HEK293 (cell line): ENCODE results near the gene DCN.

ENCODE experiments used
- CTCF ChIA-PET: fragments of 350-600 bp; formaldehyde crosslinking; extraction: SDS; loops from one replicate; lab custom pipeline; 2021; ENCODE audit warnings: antibody characterized with exemption; lab: Yijun Ruan, JAX
- POLR2A ChIA-PET: fragments of 300-600 bp; formaldehyde crosslinking; extraction: SDS; loops from one replicate; lab custom pipeline; 2020; ENCODE audit warnings: antibody characterized with exemption, inconsistent platforms; lab: Yijun Ruan, JAX
- H3K27ac ChIP-seq: fragments of 200-500 bp; sonication (Bioruptor generic); 2 replicates; pipeline ENCODE4 v1.5.1; 2014; ENCODE audit warnings: low read depth, low read length, control low read depth, inconsistent platforms; ENCODE audit errors: extremely low read depth
- H3K36me3 ChIP-seq, 2 experiments: fragments of 200-500 bp in 1 of 2; sonication (Bioruptor generic) in 1 of 2; 1 replicate in 1 of 2; 2 replicates in 1 of 2; pipeline ENCODE4 v1.5.1; 2014 to 2017; ENCODE audit warnings: inconsistent platforms in 2 of 2, low read length in 2 of 2; ENCODE audit not compliant: control insufficient read depth in 2 of 2, insufficient read depth in 1 of 2
- H3K4me1 ChIP-seq: fragments of 200-500 bp; sonication (Bioruptor generic); 2 replicates; pipeline ENCODE4 v1.5.1; 2014; ENCODE audit warnings: mild to moderate bottlenecking, low read length, inconsistent platforms; ENCODE audit not compliant: control insufficient read depth, insufficient read depth
- H3K4me3 ChIP-seq: 2 replicates; pipeline ENCODE4 v1.5.1; 2011; ENCODE audit warnings: low read depth, mild to moderate bottlenecking, control low read depth, low read length, moderate library complexity
- H3K9me3 ChIP-seq: fragments of 200-500 bp; sonication (Bioruptor generic); 2 replicates; pipeline ENCODE4 v1.5.1; 2014; ENCODE audit warnings: low read depth, low read length, inconsistent platforms; ENCODE audit not compliant: control insufficient read depth, insufficient read depth
- HOXA7 ChIP-seq: sonication (generic); formaldehyde crosslinking; IDR thresholded peaks from 2 replicates; pipeline ENCODE4 v1.8.1; 2022; ENCODE audit warnings: missing genetic modification reagents, borderline replicate concordance
- SCRT1 ChIP-seq: fragments of 450-650 bp; formaldehyde crosslinking; IDR thresholded peaks from 2 replicates; pipeline ENCODE4 v1.5.1; 2016; ENCODE audit warnings: missing biosample characterization, missing genetic modification characterization, borderline replicate concordance
- ZEB2 ChIP-seq: fragments of 450-650 bp; formaldehyde crosslinking; IDR thresholded peaks from 2 replicates; pipeline ENCODE4 v1.5.1; 2016; ENCODE audit warnings: missing biosample characterization, missing genetic modification characterization
- ZNF148 ChIP-seq: fragments of 450-650 bp; formaldehyde crosslinking; IDR thresholded peaks from 2 replicates; pipeline ENCODE4 v1.5.0; 2017; ENCODE audit warnings: missing biosample characterization, missing genetic modification characterization, borderline replicate concordance
- ZNF18 ChIP-seq: fragments of 450-650 bp; formaldehyde crosslinking; IDR thresholded peaks from 2 replicates; pipeline ENCODE4 v1.5.1; 2016; ENCODE audit warnings: missing biosample characterization, missing genetic modification characterization
- ZNF202 ChIP-seq: fragments of 450-650 bp; formaldehyde crosslinking; IDR thresholded peaks from 2 replicates; pipeline ENCODE4 v1.5.1; 2016; ENCODE audit warnings: missing biosample characterization, missing genetic modification characterization, borderline replicate concordance
- ZNF423 ChIP-seq: fragments of 450-650 bp; formaldehyde crosslinking; IDR thresholded peaks from 2 replicates; pipeline ENCODE4 v1.5.1; 2016; ENCODE audit warnings: missing biosample characterization, missing genetic modification characterization
- ZNF560 ChIP-seq: fragments of 450-650 bp; formaldehyde crosslinking; IDR thresholded peaks from 2 replicates; pipeline ENCODE4 v1.5.1; 2017; ENCODE audit warnings: missing biosample characterization, missing genetic modification characterization, borderline replicate concordance
- ZNF585B ChIP-seq: fragments of 450-650 bp; formaldehyde crosslinking; IDR thresholded peaks from 2 replicates; pipeline ENCODE4 v1.5.1; 2016; ENCODE audit warnings: missing biosample characterization, missing genetic modification characterization
- ZNF664 ChIP-seq: fragments of 450-650 bp; formaldehyde crosslinking; IDR thresholded peaks from 2 replicates; pipeline ENCODE4 v1.5.1; 2016; ENCODE audit warnings: missing biosample characterization, missing genetic modification characterization
- TF ChIP-seq, protein P1 (sequence below): fragments of 450-650 bp; formaldehyde crosslinking; IDR thresholded peaks from 2 replicates; pipeline ENCODE4; 2016; ENCODE audit warnings: missing biosample characterization, missing genetic modification characterization
- TF ChIP-seq, protein P2 (sequence below): fragments of 450-650 bp; formaldehyde crosslinking; IDR thresholded peaks from 2 replicates; pipeline ENCODE4 v1.5.1; 2017; ENCODE audit warnings: missing biosample characterization, missing genetic modification characterization
- TF ChIP-seq, protein P3 (sequence below): IDR thresholded peaks from 2 replicates; pipeline ENCODE4 v1.6.1; 2011; ENCODE audit warnings: mild to moderate bottlenecking, low read depth, low read length, borderline replicate concordance

Gene DCN

DNA sequence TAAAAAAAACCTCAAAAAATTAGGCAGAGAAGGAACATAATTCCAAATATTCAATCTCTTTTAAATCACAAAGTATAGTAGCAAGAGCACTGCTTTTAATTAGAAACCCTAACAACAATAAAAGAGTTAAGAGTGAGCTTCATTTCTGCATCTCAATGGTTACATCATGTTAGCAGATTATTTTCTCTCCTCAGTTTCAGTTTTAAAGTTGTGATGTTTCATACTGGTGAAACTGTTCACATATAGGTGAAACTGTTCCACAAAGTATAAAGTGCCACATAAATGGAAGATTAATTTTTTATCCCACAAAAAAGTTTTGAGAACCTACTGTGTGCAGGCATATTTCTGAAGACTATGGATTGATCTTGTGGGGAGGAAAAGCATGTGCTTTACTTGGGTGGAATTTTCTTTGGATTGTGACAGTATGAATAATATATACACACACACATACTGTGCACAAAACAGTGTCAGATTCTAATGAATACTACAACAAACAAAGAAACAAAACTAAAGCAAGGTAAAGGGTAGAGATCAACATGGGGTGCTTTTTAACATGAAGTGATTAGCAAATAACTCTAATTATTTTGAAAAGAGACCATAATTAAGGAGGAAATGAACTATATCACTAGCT is 88.5 kb downstream of the DCN start (continued):
- TF ChIP-seq HOXA7 (CRISPR knock-in tag): no peak
- TF ChIP-seq, protein P1, sequence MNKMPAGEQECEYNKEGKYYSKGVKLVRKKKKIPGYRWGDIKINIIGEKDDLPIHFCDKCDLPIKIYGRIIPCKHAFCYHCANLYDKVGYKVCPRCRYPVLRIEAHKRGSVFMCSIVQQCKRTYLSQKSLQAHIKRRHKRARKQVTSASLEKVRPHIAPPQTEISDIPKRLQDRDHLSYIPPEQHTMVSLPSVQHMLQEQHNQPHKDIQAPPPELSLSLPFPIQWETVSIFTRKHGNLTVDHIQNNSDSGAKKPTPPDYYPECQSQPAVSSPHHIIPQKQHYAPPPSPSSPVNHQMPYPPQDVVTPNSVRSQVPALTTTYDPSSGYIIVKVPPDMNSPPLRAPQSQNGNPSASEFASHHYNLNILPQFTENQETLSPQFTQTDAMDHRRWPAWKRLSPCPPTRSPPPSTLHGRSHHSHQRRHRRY: no peak
- no peak for TF ChIP-seq ZNF148 (tag by site-specific recombination)
- TF ChIP-seq ZNF585B (tag by site-specific recombination): no peak
- TF ChIP-seq SCRT1: no peak
- TF ChIP-seq ZNF560 (tag by site-specific recombination): no peak
- TF ChIP-seq, protein P2, sequence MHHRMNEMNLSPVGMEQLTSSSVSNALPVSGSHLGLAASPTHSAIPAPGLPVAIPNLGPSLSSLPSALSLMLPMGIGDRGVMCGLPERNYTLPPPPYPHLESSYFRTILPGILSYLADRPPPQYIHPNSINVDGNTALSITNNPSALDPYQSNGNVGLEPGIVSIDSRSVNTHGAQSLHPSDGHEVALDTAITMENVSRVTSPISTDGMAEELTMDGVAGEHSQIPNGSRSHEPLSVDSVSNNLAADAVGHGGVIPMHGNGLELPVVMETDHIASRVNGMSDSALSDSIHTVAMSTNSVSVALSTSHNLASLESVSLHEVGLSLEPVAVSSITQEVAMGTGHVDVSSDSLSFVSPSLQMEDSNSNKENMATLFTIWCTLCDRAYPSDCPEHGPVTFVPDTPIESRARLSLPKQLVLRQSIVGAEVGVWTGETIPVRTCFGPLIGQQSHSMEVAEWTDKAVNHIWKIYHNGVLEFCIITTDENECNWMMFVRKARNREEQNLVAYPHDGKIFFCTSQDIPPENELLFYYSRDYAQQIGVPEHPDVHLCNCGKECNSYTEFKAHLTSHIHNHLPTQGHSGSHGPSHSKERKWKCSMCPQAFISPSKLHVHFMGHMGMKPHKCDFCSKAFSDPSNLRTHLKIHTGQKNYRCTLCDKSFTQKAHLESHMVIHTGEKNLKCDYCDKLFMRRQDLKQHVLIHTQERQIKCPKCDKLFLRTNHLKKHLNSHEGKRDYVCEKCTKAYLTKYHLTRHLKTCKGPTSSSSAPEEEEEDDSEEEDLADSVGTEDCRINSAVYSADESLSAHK (tag by site-specific recombination): no peak
- no peak for TF ChIP-seq ZNF202
- TF ChIP-seq, all 188 proteins: peak for 0

- H3K9me3 ChIP-seq: no peaks in the 10 kb centered on the region
- TF ChIP-seq ZNF423: no peak
- TF ChIP-seq ZNF18 (tag by site-specific recombination): no peak
- TF ChIP-seq ZNF664 (tag by site-specific recombination): no peak
- TF ChIP-seq, protein P3, sequence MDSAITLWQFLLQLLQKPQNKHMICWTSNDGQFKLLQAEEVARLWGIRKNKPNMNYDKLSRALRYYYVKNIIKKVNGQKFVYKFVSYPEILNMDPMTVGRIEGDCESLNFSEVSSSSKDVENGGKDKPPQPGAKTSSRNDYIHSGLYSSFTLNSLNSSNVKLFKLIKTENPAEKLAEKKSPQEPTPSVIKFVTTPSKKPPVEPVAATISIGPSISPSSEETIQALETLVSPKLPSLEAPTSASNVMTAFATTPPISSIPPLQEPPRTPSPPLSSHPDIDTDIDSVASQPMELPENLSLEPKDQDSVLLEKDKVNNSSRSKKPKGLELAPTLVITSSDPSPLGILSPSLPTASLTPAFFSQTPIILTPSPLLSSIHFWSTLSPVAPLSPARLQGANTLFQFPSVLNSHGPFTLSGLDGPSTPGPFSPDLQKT: no peak
- TF ChIP-seq ZEB2: no peak
- H3K27ac ChIP-seq: no peak overlapping the region
- ChIA-PET POLR2A (interaction anchor here (0.6 kb wide), 1 partner anchor 148 kb away, joined by 5 read pairs; no protein-coding TSS in a partner anchor), CTCF (no interaction called here)
- H3K4me1 ChIP-seq: no peaks in the 10 kb centered on the region
- H3K4me3 ChIP-seq: no peak overlapping the region
- no peaks in the 10 kb centered on the region for H3K36me3 ChIP-seq
Measured at GRCh38 chr12:91093341-91093740, 89.3 kb downstream of the DCN start.
